Measurements from ENCODE around the gene SZT2. TPM values are rescaled to one million over a fixed set of nuclear protein-coding genes. Genes with fewer than 3 reads are reported as not detected.

SZT2 gene
- total RNA-seq, 1 donor from 2014 or later = 17.0 TPM

DNA sequence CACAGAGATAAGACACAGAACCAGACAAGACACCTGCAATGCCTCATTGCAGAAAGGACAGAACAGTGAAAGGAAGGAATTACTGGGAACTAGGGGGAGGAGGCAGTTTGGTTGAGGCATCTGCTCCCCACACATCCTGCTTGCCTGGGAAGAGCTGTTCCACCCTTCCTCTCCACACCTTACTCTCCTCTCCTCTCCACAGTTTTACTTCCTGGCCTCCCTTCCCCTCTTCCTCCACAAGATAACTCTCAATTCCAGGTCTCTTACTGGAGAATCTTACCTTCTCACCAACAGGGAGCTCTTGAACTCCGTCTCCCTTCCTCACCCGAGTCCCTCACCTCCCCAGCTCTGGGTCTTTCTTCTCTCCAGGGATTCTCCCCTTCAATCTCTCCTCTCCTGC lies 24.0 kb upstream of the SZT2 start:
- Histone ChIP-seq H3K36me3 (ENCODE audit: control insufficient read depth, insufficient read depth, low read length) (no peaks in the 10 kb centered on the region), H3K27me3 (ENCODE audit: control insufficient read depth, insufficient read depth, low read length) (no peaks in the 10 kb centered on the region), H3K4me3 (ENCODE audit: low read depth, low read length) (no peak overlapping the region)
- no peak for DNase-seq (ENCODE audit: low read depth)
- TF ChIP-seq, protein P1, sequence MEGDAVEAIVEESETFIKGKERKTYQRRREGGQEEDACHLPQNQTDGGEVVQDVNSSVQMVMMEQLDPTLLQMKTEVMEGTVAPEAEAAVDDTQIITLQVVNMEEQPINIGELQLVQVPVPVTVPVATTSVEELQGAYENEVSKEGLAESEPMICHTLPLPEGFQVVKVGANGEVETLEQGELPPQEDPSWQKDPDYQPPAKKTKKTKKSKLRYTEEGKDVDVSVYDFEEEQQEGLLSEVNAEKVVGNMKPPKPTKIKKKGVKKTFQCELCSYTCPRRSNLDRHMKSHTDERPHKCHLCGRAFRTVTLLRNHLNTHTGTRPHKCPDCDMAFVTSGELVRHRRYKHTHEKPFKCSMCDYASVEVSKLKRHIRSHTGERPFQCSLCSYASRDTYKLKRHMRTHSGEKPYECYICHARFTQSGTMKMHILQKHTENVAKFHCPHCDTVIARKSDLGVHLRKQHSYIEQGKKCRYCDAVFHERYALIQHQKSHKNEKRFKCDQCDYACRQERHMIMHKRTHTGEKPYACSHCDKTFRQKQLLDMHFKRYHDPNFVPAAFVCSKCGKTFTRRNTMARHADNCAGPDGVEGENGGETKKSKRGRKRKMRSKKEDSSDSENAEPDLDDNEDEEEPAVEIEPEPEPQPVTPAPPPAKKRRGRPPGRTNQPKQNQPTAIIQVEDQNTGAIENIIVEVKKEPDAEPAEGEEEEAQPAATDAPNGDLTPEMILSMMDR (IDR thresholded peaks at IDR 0.05; ENCODE audit: insufficient read depth, low read length, poor library complexity, severe bottlenecking) = no peak

DNA sequence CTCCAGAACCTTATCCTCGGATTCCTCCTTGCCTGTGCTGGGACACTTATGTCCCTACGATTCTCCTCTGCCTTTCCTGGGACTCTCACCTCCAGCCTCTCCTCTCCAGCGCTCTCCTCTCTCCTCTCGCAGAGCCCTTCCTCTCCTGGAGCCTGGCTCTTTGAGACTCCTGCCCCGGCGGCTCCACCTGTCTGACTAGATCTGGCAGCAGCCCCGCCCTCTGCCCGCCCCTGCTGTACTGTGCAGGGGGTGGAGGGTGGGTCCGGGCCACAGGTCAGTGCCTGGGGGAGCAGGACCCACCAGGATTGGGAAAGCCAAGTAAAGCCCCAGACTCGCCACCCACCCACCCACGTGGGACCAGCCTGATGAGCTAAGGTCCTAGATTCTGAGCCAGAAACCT lies 23.5 kb upstream of the SZT2 start:
- TF ChIP-seq, protein P1 (IDR thresholded peaks at IDR 0.05; ENCODE audit: insufficient read depth, low read length, poor library complexity, severe bottlenecking) = no peak
- H3K36me3 ChIP-seq (ENCODE audit: control insufficient read depth, insufficient read depth, low read length) = no peaks in the 10 kb centered on the region
- H3K27me3 ChIP-seq (ENCODE audit: control insufficient read depth, insufficient read depth, low read length) = no peaks in the 10 kb centered on the region
- peak overlapping the region; percentile 84 for H3K4me3 ChIP-seq (ENCODE audit: low read depth, low read length)
- DNase-seq (ENCODE audit: low read depth) = no peak

DNA sequence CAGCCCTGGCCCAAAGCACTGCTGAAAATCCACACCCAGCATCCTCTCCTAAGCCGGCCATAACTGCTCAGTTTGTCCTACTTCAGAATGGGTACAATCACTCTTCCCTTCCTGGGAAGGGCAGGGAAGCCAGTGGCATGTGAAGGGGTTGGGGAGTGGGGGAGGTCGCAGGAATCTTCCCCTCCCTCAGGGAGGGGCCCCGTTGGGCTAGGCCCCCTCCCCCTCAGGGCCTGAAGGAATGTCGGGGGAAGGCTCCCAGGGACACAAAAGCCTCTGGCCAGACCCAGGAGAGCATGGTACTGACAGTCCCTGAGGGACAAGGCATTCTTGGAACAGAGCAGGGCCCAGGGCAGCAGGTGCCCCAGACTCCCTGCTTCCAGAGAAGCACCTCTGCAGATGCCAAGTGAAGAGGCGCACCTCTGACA lies 23.1 kb upstream of the SZT2 start:
- Histone ChIP-seq H3K36me3 (ENCODE audit: control insufficient read depth, insufficient read depth, low read length) (no peaks in the 10 kb centered on the region), H3K4me3 (ENCODE audit: low read depth, low read length) (peak overlapping the region; percentile 84), H3K27me3 (ENCODE audit: control insufficient read depth, insufficient read depth, low read length) (no peaks in the 10 kb centered on the region)
- TF ChIP-seq, protein P1 (IDR thresholded peaks at IDR 0.05; ENCODE audit: insufficient read depth, low read length, poor library complexity, severe bottlenecking) = no peak
- DNase-seq (ENCODE audit: low read depth) = no peak

DNA sequence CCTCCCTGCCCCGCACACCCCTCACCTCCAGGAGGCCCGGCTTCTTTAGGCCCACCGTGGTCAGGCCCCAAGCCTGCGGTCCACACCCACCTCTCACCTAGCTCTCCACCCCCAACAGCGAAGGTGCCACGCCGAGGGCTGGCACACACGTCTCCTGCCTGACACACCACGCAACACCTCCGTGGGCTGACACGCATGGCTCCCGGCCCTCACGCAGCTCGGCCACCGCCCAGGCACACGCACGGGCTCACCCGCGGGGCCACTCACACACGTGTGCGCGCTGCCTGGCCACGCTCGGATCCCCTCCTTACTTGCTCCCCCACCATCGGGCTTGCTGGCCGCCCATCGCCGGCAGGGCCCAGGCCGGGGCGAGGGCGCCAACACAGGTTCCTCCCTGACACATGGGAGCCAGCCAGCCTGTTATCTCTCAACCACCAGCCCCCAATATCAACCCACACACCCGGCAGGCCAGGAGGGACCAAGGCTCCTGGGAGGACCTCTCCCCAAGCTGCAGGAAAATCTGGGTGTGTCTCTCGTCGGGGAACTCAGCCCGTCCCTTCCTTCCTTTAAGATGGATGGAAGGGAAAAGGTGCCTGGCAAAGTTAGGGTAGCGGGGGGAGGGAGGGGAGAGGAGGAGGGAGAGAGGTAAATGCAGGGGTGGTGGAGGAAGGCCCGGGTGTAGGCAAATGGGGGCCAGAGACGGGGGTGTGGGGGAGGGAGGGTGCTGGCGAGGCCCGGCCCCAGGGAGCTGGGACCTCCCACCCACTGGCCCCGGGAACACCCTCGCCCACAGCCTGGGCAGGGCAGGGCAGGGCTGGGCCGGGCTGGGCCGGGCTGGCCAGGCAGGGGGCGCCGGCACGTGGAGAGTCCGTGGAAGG lies 22.4 kb upstream of the SZT2 start:
- Histone ChIP-seq H3K27me3 (ENCODE audit: control insufficient read depth, insufficient read depth, low read length) (no peaks in the 10 kb centered on the region), H3K36me3 (ENCODE audit: control insufficient read depth, insufficient read depth, low read length) (no peaks in the 10 kb centered on the region), H3K4me3 (ENCODE audit: low read depth, low read length) (peak overlapping the region; percentile 84)
- no peak for DNase-seq (ENCODE audit: low read depth)
- TF ChIP-seq, protein P1 (IDR thresholded peaks at IDR 0.05; ENCODE audit: insufficient read depth, low read length, poor library complexity, severe bottlenecking) = no peak

DNA sequence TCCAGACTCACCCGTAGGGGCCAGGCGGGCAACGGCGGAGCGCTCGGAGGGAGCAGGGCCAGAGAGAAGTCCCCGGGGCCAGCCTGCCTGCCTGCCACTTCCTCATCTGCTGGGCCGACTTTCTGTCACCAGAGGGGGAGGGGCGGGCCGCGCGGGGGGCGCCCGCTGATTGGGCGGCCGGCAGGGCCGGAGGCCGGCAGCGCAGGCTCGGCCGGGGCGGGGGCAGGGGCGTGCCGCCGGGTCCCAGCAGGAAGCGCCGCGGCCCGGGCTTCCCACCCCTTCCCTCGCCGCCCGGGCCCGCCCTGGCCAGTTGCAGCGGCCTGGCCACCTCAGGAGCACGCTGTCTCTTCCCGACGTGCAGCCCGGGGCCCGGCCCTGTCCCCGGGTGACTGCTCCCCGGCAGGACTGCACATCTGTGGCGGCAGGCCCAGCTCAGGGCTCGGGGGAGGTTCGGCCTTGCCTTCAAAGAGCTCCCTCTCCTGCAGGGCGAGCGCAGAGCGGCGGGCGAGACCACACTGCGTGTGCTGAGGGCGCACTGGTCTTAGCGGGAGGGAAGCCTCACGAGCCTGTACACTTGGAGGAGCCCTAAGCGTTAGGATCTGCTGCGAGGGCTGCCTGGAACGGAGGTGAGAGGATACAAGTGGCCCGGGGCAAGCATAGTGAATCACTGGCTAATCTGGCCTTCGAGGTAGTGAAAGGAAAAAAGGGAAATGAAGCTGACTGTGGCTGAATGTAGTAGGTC lies 21.6 kb upstream of the SZT2 start, which contains the start of gene ELOVL1:
Gene ELOVL1 (minus strand): TSS at position 108 of the 742 bp plus-strand sequence. CDS start 2,402 bp downstream, outside the sequence.
- no peaks in the 10 kb centered on the region for H3K36me3 ChIP-seq (ENCODE audit: control insufficient read depth, insufficient read depth, low read length)
- TF ChIP-seq, protein P1 (IDR thresholded peaks at IDR 0.05; ENCODE audit: insufficient read depth, low read length, poor library complexity, severe bottlenecking) = peak; percentile 30
- DNase-seq (ENCODE audit: low read depth) = no peak

More for the DNA sequence above, 21.6 kb upstream of the SZT2 start, which contains the start of gene ELOVL1:
- no peaks in the 10 kb centered on the region for H3K27me3 ChIP-seq (ENCODE audit: control insufficient read depth, insufficient read depth, low read length)
- H3K4me3 ChIP-seq (ENCODE audit: low read depth, low read length) = peak within 1 kb of the TSS; percentile 84

Data from kidney epithelial cell (primary cell).